HG02870 (cell line): ENCODE data around the gene MEI4.

Source experiments
- ATAC-seq: cut with Tn5 transposase; IDR thresholded peaks from one replicate; pipeline ENCODE4 v1.9.1; 2021; ENCODE audit warnings: mild to moderate bottlenecking, moderate library complexity; ENCODE audit not compliant: unreplicated experiment

The MEI4 gene

DNA sequence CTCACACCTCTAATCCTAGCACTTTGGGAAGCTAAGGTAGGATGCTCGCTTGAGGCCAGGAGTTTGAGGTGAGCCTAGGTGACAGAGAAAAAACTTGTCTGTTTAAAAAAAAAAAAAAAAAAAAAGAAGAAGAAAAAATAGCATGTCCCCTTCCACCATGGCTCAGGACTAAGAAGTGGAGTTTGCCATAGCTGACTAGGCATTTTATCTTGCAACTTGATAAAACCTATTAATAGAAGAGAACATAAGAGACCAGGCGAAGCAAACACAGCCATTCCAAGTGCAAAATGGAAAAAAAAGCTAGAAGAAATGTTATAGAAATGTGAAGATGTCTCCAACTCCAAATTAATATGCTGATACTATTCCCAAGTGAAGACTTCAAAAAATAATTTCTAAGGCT is 277.5 kb downstream of the MEI4 start:
- ATAC-seq: no peak

DNA sequence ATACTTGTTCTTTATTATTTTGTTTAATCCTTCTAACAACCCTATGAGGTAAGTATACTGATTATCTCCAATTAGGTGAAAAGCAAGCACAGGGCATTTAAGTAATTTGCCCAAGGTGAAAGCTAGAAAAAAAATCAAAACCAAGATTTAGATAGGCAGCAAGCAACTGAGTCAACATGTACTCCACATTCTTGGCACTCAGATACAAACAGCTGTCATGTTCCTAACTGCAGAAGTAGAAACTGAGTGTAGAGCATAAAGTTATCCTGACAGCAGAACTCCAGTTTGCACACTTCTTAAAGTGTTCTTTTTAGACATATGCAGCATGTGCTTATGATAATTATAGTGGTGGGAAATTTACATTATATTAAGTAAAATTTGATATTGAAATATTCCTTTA is 278.1 kb downstream of the MEI4 start:
- no peak for ATAC-seq

DNA sequence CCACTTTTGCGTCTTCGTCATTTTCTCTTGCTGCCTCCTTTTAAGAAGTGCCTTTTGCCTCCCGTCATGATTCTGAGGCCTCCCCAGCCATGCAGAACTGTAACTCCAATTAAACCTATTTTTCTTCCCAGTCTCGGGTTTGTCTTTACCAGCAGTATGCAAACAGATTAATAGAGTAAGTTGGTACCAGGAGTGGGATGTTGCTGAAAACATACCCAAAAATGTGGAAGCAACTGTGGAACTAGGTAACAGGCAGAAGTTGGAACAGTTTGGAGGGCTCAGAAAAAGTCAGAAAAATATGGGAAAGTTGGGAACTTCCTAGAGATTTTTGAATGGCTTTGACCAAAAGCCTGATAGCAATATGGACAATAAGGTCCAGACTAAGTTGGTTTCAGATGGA is 309.2 kb downstream of the MEI4 start:
- ATAC-seq: no peak

GRCh38 chr6:77965449-77965848 is 312.6 kb downstream of the MEI4 start:
- ATAC-seq: no peak

- no peak for ATAC-seq
Observed at GRCh38 chr6:77972334-77972733, 319.5 kb downstream of the MEI4 start.
